Measurements from ENCODE around the gene SSR3. TPM values are rescaled to one million over a fixed set of nuclear protein-coding genes. Genes with fewer than 3 reads are reported as not detected.
A peak's percentile ranks its signal among the peaks of the same experiment; 100 is the strongest.
"Not testable (repeated sequence)": the region's sequence is repeated elsewhere in the genome, so short reads cannot be mapped to it uniquely, and the experiment has no call there.

Gene SSR3
- total RNA-seq, 1 experiment from 2014 or later, result 215 TPM

DNA sequence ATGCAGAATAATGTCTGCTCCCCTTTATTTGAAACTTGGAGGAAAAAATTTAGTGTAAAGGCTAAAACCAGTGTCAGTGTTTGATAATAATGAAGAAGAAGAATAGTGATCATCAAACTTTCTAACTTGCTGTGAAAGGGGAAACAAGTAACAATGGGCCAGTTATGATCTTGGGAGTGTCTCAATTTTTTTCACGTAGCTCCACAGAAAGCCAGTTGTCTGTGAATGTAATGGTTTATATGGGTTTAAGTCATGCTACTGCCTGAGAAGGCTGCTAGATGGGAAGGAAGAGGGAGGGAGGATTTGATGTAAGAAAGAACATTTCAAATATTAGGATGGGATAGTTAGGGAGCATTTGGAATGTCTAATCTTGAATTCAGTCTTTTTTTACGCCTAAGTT lies 21.1 kb upstream of the SSR3 start:
- DNase-seq (ENCODE audit: low spot score), result no peak

DNA sequence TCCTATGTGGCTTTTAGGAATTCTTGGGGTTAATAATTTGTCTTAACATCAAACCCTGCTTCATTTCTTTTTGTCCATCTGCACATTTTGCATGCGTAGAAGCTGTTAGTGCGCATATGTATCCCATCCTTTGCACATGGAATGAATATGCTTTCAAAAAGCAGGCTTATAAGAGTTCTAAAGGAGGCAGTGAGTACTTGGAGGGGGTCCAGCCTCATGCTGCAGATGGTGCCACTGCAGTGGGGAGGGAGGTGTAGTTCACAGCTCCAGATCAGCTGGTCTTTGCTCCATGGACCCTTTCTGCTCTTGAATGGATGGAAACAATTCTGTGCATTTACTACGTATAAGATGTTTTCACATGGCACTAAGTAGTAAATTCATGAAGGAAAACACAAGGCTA lies 20.7 kb upstream of the SSR3 start:
- DNase-seq (ENCODE audit: low spot score), result no peak

DNA sequence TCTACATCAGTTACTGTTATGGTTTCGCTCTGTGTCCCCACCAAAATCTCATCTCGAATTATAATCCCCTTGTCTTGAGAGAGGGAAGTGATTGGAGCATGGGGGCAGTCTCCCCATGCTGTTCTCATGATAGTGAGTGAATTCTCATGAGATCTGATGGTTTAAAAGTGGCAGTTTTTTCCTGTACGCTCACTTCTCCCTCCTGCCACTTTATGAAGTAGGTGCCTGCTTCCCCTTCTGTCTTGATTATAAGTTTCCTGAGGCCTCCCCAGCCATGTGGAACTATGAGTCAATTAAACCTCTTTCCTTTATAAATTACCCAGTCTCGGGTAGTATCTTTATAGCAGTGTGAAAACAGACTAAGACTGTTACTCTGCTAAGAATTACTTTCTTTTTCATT lies 15.0 kb upstream of the SSR3 start:
- DNase-seq (ENCODE audit: low spot score), result not testable (repeated sequence)

DNA sequence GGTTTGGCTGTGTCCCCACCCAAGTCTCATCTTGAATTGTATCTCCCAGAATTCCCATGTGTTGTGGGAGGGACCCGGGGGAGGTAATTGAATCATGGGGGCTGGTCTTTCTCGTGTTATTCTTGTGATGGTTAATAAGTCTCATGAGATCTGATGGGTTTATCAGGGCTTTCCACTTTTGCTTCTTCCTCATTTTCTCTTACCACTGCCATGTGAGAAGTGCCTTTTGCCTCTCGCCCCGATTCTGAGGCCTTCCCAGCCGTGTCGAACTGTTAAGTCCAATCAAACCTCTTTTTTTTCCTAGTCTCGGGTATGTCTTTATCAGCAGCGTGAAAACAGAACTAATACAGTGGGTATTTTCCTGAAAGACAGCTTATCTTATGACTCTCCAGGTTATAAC lies 14.1 kb upstream of the SSR3 start:
- not testable (repeated sequence) for DNase-seq (ENCODE audit: low spot score)

DNA sequence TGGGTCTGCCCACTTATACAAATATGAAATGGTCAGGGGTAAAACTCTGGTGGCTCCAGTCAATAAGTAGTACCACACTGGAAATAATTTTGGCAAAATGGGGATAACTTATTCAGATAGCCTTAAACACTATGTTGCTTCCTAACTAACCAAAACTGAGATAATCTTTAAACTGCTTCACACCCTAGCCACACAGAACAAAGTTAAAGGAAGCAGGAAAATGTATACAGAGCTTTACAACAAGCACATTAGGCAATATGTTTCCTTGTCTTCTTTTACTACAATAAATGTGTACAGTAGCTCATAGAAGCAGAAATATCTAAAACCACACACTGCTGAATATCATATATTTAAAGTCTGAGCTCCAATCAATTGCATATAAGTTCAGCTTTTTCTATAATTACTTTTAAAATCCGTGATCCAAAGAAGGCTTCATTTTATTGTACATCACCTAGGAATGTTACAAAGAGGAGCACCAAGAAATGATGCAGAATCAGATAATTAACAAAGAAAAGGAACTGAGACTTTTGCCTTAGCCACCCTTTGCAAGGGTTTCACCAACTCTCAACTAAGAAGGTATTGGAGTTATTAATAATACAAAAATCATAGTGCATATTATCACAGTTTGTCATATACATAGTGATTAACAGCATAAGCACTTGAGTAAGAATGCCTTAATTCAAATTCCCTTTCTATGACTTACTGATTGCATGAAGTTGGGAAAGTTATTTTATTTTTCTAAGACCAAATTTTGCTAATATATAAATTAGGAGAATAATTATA lies 9.2 kb upstream of the SSR3 start:
- no peak for DNase-seq (ENCODE audit: low spot score)

DNA sequence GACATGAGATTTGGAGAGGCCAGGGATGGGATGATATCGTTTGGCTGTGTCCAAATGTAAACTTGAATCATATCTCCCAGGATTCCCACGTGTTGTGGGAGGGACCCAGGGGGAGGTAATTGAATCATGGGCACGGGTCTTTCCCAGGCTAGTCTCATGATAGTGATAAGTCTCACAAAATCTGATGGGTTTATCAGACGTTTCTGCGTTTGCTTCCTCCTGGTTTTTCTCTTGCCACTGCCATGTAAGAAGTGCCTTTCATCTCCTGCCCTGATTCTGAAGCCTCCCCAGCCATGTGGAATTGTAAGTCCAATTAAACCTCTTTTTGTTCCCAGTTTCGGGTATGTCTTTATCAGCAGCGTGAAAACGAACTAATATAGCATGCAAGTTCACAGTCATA lies 7.6 kb upstream of the SSR3 start:
- DNase-seq (ENCODE audit: low spot score), result not testable (repeated sequence)

DNA sequence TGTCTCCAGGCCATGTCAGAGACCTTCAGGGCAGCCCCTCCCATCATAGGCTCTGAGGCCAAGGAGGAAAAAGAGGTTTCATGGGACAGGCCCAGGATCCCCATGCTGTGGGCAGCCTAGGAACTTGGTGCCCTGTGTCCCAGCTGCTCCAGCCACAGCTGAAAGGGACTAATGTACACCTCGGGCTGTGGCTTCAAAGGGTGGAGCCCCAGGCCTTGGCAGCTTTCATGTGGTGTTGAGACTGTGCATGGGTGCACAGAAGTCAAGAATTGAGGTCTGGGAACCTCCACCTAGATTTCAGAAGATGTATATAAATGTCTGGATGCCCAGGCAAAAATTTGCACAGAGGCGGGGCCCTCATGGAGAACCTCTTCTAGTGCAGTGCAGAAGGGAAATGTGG lies 6.6 kb upstream of the SSR3 start:
- DNase-seq (ENCODE audit: low spot score), result no peak

DNA sequence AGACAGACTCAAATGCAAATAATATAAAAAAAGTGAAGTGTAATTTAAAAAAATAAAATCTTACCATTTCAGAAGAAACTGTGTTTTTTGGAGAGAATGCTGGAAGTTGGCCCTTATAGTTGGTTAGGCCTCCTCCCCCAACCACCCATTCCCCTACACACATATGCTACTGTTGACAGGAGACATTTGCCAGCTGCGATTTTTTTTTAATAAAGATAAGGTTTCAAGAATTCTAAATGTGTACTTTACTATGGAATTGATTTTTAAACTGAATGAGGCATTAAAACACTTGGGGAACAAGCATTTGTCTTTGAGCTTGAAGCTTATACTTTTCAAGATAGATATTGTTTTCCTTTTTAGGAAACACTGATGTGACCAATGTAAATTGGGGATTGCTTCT lies 4.4 kb upstream of the SSR3 start:
- DNase-seq (ENCODE audit: low spot score), result no peak

DNA sequence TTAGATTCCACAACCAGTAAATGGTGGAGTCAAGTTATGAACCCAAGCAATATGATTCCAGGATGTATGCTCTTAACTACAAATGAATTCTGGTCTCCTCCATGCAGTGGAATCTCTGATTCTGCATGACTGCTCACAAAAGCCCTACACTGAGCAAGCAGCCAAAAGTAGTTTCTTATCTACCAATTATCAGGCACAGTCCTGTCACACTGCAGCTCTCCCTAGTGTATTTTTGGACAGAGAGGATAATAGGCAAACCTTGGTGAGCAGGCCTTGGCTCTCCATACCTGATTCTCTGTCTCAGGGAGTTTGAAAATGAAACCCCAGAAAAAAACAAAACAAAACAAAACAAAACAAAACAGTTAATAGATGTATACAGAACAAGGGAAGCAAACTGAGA lies 3.5 kb upstream of the SSR3 start:
- DNase-seq (ENCODE audit: low spot score), result no peak

DNA sequence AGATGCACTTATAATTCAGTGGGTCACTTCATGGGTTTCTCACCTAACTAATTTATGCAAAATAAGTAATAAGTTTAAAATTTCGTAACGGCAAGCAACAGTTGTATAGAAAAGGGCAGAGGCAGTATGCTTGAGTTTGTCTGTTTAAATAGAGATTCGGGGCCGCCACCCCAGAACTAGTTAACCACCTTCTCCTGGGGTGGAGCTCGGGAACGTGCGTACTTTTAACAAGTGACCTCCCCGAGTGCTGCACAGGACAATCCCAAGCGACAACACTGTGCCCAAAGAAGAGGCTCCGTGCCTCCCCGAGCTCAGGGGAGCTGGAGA lies 439 bp downstream of the SSR3 start:
- no peak for DNase-seq (ENCODE audit: low spot score)

DNA sequence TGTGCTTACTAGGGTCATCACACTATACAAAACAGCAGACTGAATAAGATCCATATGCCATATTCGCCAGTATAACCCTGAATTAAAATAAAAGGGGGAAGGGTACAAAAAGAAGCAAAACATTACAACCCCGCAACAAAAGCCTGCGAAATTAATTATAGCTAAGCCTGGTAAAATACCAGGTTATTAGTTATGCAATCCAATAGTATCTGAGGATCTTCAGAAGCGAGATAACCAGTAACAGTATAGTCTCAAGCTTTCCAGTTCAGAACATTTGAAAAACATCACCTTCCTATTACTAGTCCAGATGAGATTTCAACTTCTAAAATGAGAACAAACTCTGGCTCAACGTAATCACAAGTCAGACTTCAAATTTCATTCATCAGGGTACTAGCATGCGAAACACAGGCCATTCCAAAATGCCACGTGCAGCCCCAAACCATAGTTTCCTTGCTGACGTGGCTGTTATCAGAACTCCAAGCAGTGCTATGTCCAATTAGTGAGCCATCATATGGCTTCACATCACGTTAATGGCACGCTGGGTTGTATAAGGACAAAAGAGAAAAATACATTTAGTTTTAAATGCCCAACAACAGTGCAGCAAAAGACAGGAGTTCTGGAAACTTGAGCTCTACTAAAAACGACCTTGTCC lies 1.1 kb downstream of the SSR3 start:
- peak; percentile 44 for DNase-seq (ENCODE audit: low spot score)

DNA sequence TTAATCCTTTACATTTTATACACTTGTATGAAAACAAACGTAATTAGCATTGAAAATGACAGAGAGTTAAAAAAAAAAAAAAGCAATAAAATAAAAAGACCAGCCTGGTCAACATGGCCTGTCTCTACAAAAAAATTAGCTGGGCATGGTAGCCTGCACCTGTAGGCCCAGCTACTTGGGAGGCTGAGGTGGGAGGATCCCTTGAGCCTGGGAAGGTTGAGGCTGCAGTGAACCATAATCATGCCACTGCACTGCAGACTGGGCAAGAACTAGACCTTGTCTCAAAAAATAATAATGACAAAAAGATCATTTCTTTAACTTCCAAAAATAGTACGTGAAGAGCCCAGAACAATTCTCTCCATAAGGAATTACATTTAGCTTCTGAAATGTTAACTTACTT lies 1.9 kb downstream of the SSR3 start:
- DNase-seq (ENCODE audit: low spot score), result no peak

DNA sequence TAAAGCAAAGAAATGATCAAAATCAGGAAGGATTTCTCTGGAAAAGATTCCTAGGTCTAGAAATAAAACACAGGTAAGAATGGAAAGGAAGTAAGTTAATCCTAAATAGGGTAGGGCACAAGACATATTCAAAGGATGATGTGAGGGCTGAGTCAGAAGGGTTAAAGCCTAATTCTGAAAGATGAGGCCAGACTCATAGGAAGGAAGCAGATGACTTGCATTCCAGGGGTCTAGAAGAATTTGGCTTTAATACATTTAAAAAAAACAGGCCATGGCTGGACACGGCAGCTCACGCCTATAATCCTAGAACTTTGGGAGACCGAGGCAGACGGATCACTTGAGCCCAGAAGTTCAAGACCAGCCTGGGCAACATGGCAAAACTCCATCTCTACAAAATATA lies 3.2 kb downstream of the SSR3 start:
- no peak for DNase-seq (ENCODE audit: low spot score)

DNA sequence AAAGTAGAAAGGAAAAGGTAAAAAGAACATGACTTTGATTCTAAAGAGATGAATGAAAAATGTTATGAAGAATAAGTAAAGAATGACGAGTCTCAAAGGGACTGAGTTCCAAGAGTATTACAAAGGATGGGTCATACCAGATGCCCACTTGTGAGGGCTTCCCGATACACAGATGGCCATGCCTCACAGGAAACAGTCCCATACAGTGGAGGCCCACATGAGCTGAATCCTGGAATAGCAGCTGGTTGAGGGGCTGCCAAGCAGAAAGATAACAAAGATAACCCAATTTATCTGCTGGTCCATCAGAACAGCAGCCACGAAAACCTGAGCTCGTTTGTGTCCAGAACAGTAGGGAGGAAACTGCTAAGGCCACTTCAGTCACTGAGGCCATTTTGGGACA lies 3.7 kb downstream of the SSR3 start:
- no peak for DNase-seq (ENCODE audit: low spot score)

DNA sequence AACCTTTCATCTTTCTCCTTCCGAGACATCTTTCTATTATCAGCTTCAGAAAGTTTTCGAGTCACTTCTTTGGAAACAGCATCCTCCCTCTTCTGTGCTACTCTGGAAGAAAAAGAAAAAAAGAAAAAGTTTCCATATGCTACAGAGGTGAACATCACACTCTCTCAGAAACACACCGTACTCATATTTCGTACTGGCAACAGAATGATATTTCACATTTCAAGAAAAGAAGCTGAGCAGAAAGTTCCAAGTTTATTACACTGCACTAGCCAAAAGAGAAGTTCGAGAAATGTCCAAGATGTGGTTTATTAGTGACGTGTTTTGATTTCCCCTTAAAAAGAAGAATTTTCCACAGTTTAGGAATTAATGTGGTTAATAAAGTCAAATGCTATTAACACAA lies 6.0 kb downstream of the SSR3 start:
- no peak for DNase-seq (ENCODE audit: low spot score)

DNA sequence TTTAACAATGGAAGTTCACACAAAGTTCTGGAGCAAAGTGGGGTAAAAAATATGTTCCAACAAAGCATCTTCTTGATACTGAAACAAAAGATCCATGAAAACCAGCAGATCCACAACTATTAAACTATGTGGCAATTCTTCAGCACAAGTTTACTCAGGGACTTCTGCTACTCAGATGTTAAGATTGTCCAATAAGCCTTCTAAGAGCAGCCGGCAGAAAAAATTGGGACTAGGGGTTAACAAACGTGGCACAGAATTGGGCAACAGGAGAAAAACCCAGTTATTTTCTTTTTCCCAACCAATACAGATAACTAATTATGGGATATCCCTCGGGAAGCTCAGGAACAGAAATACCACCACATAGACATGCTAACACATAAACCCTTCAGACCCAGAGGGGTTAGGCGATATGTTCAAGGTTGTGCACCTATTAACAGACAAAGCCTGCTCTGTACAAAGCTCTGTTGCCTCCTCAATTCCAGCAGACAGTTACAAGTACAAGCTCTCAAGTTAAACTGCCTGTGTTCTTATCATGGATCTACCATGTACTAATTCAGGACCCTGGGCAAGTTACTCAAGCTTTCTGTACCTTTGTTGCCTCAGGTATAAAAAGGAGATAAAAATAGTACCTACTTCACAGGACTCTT lies 6.8 kb downstream of the SSR3 start:
- DNase-seq (ENCODE audit: low spot score), result no peak

DNA sequence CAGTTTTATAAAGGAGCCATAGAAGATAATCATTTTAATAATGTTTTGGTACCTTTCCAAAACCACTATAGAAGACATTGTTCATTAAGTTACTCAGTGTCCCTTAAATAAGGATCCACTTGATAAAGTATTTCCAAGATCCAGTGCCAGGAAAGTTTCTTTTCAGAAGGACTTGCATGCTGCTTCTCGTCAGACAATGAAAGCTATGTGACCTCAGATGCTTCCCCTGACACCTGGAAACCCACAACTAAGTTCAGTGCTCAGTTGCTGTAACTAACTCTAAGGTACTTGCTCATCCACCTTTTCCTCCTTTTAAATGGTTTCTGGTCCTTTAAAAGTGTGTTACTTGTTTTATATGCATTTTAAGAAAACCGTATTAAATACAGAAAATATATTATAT lies 7.3 kb downstream of the SSR3 start:
- no peak for DNase-seq (ENCODE audit: low spot score)

DNA sequence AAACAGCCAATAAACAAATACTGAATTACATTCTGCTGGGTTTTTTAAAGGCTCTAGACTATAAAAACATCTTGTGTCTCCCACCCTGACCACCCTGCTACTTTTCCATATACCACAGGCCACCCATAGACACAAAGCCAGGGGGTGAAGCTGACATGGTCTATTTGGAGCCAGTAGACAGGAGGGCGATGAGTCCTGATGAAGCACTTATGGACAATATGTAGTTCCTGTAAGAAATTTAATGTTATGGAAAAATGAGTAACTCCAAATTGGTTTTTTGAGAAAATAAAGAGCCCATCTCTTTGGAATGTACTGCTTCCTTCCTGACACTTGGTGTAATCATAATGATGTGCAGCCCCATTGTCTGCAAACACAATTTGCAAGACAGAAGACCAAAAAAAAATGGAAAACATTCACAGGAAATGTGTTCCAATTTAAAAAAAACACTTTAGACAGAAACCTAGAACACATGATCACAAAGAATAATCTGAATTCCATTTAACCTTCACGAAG lies 11.8 kb downstream of the SSR3 start:
- no peak for DNase-seq (ENCODE audit: low spot score)

DNA sequence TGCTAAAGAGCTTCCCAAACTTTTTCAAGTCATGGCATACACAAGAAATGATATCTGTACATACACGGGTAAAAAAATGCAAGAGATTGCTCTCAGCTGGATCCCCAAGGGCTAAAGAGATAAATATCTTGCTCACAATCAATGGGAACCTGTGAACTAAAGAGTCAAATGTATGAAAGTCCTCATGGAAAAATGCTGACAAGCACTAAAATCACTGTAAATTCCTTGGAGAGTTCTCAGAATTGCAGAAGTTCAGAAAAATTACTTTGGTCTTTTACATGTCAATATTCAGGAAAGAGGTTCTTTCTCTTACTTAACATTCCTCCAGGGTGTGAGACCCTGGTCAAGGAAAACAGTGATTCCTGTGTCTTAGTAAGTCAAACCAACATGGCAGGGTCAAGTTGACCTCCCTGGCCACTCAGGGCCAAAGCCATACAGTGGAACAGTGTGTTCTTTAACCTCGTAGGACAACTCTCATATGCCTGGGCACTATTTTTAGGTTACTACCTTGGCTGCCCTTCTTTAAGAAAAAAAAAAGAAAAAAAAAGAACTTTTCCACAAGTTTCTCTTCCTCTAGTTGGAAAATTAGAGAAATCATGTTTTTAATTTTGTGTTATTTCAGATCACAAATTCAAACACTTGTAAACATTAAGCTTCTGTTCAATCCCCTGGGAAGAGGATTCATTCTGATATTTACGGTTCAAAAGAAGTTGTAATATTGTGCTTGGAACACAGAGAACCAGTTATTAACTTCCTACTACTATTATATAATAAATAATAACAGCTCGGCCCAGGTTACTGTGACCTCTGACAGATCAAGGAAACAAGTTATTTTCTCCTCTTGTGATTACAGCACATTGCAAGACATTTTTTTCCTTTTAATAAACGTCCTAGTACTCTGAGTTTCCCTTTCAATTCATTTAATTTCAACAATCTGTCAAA lies 12.5 kb downstream of the SSR3 start:
- DNase-seq (ENCODE audit: low spot score), result no peak

DNA sequence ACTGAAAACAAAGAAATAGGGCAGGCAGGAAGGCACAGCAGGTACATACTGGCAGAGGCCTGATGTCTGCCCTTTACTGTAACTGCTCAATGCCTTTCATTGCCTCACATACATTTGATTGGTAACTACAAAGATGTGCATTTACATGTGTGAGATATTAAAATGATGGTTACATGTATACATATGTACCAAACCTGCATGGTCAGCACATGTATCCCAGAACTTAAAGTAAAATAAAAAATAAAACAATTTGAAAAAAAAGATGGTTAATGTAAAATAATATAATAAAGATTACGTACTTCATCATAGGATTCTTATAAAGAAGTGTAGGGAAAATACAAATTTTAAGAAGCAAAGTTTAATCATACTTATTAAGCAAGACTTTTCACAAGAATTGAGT lies 15.1 kb downstream of the SSR3 start:
- DNase-seq (ENCODE audit: low spot score), result no peak

DNA sequence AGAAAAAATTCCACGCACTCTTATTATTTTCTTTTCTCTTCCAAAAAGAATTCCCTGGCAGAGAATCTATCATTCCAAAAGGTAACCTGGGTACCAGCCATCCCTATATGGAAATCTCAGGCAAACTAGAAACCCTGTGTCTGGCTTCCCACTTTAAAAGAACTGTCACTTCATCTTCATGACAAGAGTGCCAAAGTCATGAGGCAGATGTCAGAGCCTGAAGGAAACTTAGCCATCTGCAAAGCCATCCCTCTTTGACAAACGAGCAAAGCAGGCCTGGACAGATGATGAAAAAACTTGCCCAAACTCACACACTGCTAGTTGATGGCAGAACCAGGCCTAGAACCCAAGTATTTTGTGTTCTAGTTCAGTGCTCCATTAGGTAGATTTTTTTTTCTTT lies 15.9 kb downstream of the SSR3 start:
- no peak for DNase-seq (ENCODE audit: low spot score)
